RWPE2 (cell line): ENCODE results near the gene AURKAIP1.

Experiments used
- ATAC-seq: fragments of 200-7000 bp; cut with Tn5 transposase; 3 replicates; pipeline ENCODE4 v1.9.1; 2021; ENCODE audit warnings: low read depth
- DNase-seq: peaks from one replicate; pipeline ENCODE4 v3.0.0-alpha.2; 2020; ENCODE audit warnings: low spot score
- H3K27ac ChIP-seq: fragments of 450-650 bp; 2 replicates; pipeline ENCODE4 v1.5.1; 2017; ENCODE audit warnings: mild to moderate bottlenecking; ENCODE audit not compliant: poor library complexity, severe bottlenecking
- H3K27me3 ChIP-seq: fragments of 250-450 bp; sonication (Bioruptor Pico); 2 replicates; pipeline ENCODE4 v1.5.1; 2021; ENCODE audit warnings: mild to moderate bottlenecking, moderate library complexity; ENCODE audit not compliant: insufficient read depth, poor library complexity, severe bottlenecking
- H3K36me3 ChIP-seq: fragments of 250-450 bp; sonication (Bioruptor Pico); 2 replicates; pipeline ENCODE4 v1.5.1; 2020; ENCODE audit warnings: low read depth, mild to moderate bottlenecking, moderate library complexity
- H3K4me1 ChIP-seq: fragments of 250-450 bp; sonication (Bioruptor Pico); 2 replicates; pipeline ENCODE4 v1.5.1; 2021; ENCODE audit warnings: mild to moderate bottlenecking, moderate library complexity; ENCODE audit not compliant: insufficient read depth, poor library complexity, severe bottlenecking
- H3K4me3 ChIP-seq: fragments of 250-450 bp; sonication (Bioruptor Pico); 2 replicates; pipeline ENCODE4 v1.5.1; 2021; ENCODE audit warnings: mild to moderate bottlenecking, moderate library complexity; ENCODE audit not compliant: severe bottlenecking
- H3K9me3 ChIP-seq: fragments of 250-450 bp; sonication (Bioruptor Pico); 2 replicates; pipeline ENCODE4 v1.5.1; 2021; ENCODE audit warnings: mild to moderate bottlenecking, moderate library complexity; ENCODE audit not compliant: severe bottlenecking
- CTCF ChIP-seq: fragments of 450-650 bp; IDR thresholded peaks from one replicate; pipeline ENCODE4 v1.5.1; 2017; ENCODE audit warnings: mild to moderate bottlenecking, moderate library complexity; ENCODE audit not compliant: poor library complexity, severe bottlenecking

AURKAIP1 gene

GRCh38 chr1:1342584-1343115 lies 32.4 kb downstream of the AURKAIP1 start:
- Histone ChIP-seq H3K27ac (peak overlapping the region; percentile 98), H3K4me3 (no peak overlapping the region), H3K4me1 (peaks cover 26% of the 10 kb centered on the region), H3K27me3 (no peaks in the 10 kb centered on the region), H3K36me3 (peaks cover 30% of the 10 kb centered on the region), H3K9me3 (no peaks in the 10 kb centered on the region)
- no peak for TF ChIP-seq CTCF
- ATAC-seq (no peak), DNase-seq (no peak)

GRCh38 chr1:1342061-1342562 lies 32.9 kb downstream of the AURKAIP1 start:
- peak overlapping the region; percentile 98 for H3K27ac ChIP-seq

GRCh38 chr1:1341549-1342021 lies 33.4 kb downstream of the AURKAIP1 start:
- H3K4me3 ChIP-seq: no peak overlapping the region
- peaks cover 26% of the 10 kb centered on the region for H3K4me1 ChIP-seq
- H3K36me3 ChIP-seq: peaks cover 40% of the 10 kb centered on the region
- H3K27me3 ChIP-seq: no peaks in the 10 kb centered on the region
- H3K9me3 ChIP-seq: no peaks in the 10 kb centered on the region
- no peak for ATAC-seq
- DNase-seq: no peak
- H3K27ac ChIP-seq: no peak overlapping the region
- no peak for TF ChIP-seq CTCF

More at GRCh38 chr1:1342061-1342562, 32.9 kb downstream of the AURKAIP1 start:
- Histone ChIP-seq H3K27me3 (no peaks in the 10 kb centered on the region), H3K4me1 (peaks cover 26% of the 10 kb centered on the region), H3K36me3 (peaks cover 35% of the 10 kb centered on the region), H3K4me3 (no peak overlapping the region), H3K9me3 (no peaks in the 10 kb centered on the region)
- no peak for DNase-seq
- no peak for ATAC-seq
- no peak for TF ChIP-seq CTCF

GRCh38 chr1:1340791-1341548 lies 34.0 kb downstream of the AURKAIP1 start:
- Histone ChIP-seq H3K4me1 (peaks cover 20% of the 10 kb centered on the region), H3K9me3 (no peaks in the 10 kb centered on the region), H3K27ac (no peak overlapping the region), H3K4me3 (no peak overlapping the region), H3K36me3 (peaks cover 43% of the 10 kb centered on the region), H3K27me3 (no peaks in the 10 kb centered on the region)
- no peak for ATAC-seq
- no peak for TF ChIP-seq CTCF
- DNase-seq: no peak
